PFSK-1 (cell line): ENCODE data around the gene FAHD1.

Source experiments
- FOXP2 ChIP-seq: optimal IDR thresholded peaks from 2 replicates; pipeline ENCODE3; 2011; ENCODE audit warnings: borderline replicate concordance, control low read depth, inconsistent platforms; ENCODE audit not compliant: insufficient read depth; ENCODE audit errors: extremely low read length, extremely low read depth
- POLR2AphosphoS5 ChIP-seq: IDR thresholded peaks from 2 replicates; pipeline ENCODE4 v1.6.1; 2012; ENCODE audit warnings: low read depth, mild to moderate bottlenecking, control low read depth, low read length, moderate library complexity
- SIN3A ChIP-seq: IDR thresholded peaks from 2 replicates; pipeline ENCODE4 v1.6.1; 2012; ENCODE audit warnings: mild to moderate bottlenecking, low read length, moderate library complexity, borderline replicate concordance; ENCODE audit not compliant: insufficient read depth
- TAF1 ChIP-seq: IDR thresholded peaks from 2 replicates; pipeline ENCODE4 v1.6.1; 2012; ENCODE audit warnings: low read length, control low read depth, borderline replicate concordance; ENCODE audit not compliant: insufficient read depth
- TF ChIP-seq, protein P1 (sequence below), 2 experiments: IDR thresholded peaks; 2 replicates each; pipeline versions ENCODE4 v1.6.1 to v1.8.0; 2011 to 2012; ENCODE audit warnings: low read depth in 2 of 2, low read length in 2 of 2, control low read depth in 1 of 2, inconsistent platforms in 1 of 2, mild to moderate bottlenecking in 1 of 2, moderate library complexity in 1 of 2; ENCODE audit not compliant: insufficient read depth in 1 of 2

The FAHD1 gene

DNA sequence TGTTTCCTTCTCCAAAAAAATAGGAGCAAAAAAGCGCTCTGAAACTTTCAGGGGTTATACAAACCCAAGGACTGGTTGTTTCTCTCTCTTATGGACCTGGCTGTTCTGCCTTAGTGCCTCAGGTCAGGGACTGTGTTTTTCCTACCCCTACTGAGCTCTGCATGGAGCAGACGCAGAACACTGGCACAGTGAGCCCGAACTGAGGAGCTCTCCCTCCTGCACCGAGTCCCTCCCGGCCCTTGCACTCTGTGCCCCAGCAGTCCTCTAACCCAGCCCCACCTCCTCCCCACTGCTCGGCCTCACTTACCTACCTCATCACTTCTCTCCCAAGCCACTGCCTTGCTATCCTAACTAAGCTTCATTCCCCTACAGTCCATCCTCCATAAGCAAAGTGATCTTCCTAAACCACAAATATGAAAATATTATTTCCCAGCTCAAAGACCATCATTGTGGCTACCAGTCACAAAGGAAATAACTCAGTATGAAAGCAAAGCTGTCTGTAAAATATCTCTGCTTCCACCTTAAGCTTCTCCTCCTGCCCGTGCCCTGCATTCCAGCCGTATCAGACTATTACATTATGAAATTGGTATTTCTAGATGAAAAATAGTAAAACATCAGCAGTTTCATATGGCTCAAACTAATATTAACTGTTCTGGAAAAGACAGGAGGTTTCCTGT is 31.3 kb downstream of the FAHD1 start:
- no peak for TF ChIP-seq TAF1
- no peak for TF ChIP-seq FOXP2
- TF ChIP-seq POLR2AphosphoS5, result no peak
- no peak for TF ChIP-seq SIN3A
- TF ChIP-seq, protein P1, sequence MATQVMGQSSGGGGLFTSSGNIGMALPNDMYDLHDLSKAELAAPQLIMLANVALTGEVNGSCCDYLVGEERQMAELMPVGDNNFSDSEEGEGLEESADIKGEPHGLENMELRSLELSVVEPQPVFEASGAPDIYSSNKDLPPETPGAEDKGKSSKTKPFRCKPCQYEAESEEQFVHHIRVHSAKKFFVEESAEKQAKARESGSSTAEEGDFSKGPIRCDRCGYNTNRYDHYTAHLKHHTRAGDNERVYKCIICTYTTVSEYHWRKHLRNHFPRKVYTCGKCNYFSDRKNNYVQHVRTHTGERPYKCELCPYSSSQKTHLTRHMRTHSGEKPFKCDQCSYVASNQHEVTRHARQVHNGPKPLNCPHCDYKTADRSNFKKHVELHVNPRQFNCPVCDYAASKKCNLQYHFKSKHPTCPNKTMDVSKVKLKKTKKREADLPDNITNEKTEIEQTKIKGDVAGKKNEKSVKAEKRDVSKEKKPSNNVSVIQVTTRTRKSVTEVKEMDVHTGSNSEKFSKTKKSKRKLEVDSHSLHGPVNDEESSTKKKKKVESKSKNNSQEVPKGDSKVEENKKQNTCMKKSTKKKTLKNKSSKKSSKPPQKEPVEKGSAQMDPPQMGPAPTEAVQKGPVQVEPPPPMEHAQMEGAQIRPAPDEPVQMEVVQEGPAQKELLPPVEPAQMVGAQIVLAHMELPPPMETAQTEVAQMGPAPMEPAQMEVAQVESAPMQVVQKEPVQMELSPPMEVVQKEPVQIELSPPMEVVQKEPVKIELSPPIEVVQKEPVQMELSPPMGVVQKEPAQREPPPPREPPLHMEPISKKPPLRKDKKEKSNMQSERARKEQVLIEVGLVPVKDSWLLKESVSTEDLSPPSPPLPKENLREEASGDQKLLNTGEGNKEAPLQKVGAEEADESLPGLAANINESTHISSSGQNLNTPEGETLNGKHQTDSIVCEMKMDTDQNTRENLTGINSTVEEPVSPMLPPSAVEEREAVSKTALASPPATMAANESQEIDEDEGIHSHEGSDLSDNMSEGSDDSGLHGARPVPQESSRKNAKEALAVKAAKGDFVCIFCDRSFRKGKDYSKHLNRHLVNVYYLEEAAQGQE (IDR thresholded peaks at IDR 0.05; ENCODE audit: insufficient read depth in 1 of 2, low read depth in 2 of 2, low read length in 2 of 2), result no peak

GRCh38 chr16:1859650-1860049 is 32.6 kb downstream of the FAHD1 start:
- TF ChIP-seq, protein P1 (IDR thresholded peaks at IDR 0.05; ENCODE audit: insufficient read depth in 1 of 2, low read depth in 2 of 2, low read length in 2 of 2), result no peak
- no peak for TF ChIP-seq FOXP2
- TF ChIP-seq TAF1, result no peak
- TF ChIP-seq SIN3A, result no peak
- TF ChIP-seq POLR2AphosphoS5, result no peak

DNA sequence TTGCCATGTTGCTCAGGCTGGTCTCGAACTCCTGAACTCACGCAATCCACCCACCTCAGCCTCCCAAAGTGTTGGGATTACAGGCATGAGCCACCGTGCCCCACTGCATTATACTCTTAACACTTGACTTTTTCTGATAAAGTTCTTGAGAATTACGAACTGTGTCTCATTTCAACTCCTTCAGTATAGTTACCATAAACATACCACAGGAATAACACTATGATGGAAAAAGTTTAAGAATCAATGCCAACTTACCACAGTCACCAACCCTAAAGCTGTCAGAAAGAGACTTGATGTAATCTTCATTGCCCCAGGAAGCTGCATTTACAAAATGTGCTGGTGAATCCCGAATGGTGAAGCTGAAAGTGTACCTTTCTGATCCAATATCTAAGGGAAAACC is 34.7 kb downstream of the FAHD1 start:
- no peak for TF ChIP-seq SIN3A
- no peak for TF ChIP-seq FOXP2
- TF ChIP-seq, protein P1 (IDR thresholded peaks at IDR 0.05; ENCODE audit: insufficient read depth in 1 of 2, low read depth in 2 of 2, low read length in 2 of 2), result no peak
- TF ChIP-seq POLR2AphosphoS5, result no peak
- TF ChIP-seq TAF1, result no peak

- TF ChIP-seq POLR2AphosphoS5, result no peak
- no peak for TF ChIP-seq TAF1
- no peak for TF ChIP-seq SIN3A
- TF ChIP-seq, protein P1 (IDR thresholded peaks at IDR 0.05; ENCODE audit: insufficient read depth in 1 of 2, low read depth in 2 of 2, low read length in 2 of 2), result no peak
These were observed 35.4 kb downstream of the FAHD1 start for GRCh38 chr16:1862394-1862793.
